Pancreas (tissue), 10 donors: ENCODE results near the gene DCAF16. TPM values are rescaled to one million over a fixed set of nuclear protein-coding genes. Genes with fewer than 3 reads are reported as not detected.

Experiments
- ATAC-seq, 4 donors: fragments of 200-7000 bp; cut with Tn5 transposase; one replicate each; pipeline versions ENCODE4 v1.8.0 to v1.9.1; 2020; ENCODE audit warnings: mild to moderate bottlenecking in 4 of 4, moderate library complexity in 4 of 4
- DNase-seq, 6 donors: peaks; one replicate each; pipeline ENCODE4 v3.0.0-alpha.2; 2020
- FAIRE-seq: peaks from 2 replicates; lab custom pipeline; 2012; peaks lifted over from hg19 to GRCh38; lab: Jason Lieb, UNC
- H3K27ac ChIP-seq, 4 donors: fragments of 200-600 bp; sonication (generic); 1 replicate in 3 of 4; 2 replicates in 1 of 4; pipeline versions ENCODE4 v1.5.0 to v1.8.0; 2020
- H3K27me3 ChIP-seq, 4 donors: fragments of 200-600 bp; one replicate each; pipeline ENCODE4 v1.8.0; 2021
- H3K36me3 ChIP-seq, 3 donors: fragments of 200-600 bp; sonication (generic) in 1 of 3; one replicate each; pipeline versions ENCODE4 v1.5.0 to v1.8.0; 2020 to 2021
- H3K4me1 ChIP-seq, 3 donors: fragments of 200-600 bp; one replicate each; pipeline ENCODE4 v1.8.0; 2021
- H3K4me3 ChIP-seq, 4 donors: fragments of 200-600 bp; sonication (generic) in 2 of 4; one replicate each; pipeline versions ENCODE4 v1.5.0 to v1.8.0; 2020 to 2021
- H3K9me3 ChIP-seq, 4 donors: fragments of 200-600 bp; one replicate each; pipeline ENCODE4 v1.8.0; 2021
- WGBS, 2 donors: extraction: QIAGEN DNeasy Blood & Tissue Kit; methylation state at CpG; one replicate each; pipeline ENCODE4 v1.1.7; 2013; 5-methylcytosine and 5-hydroxymethylcytosine counted together
- intact Hi-C, 3 donors: fragments of 100-400 bp; cut with DNase I; formaldehyde crosslinking; loops; one replicate each; pipeline versions ENCODE4 v1.11.1 to v1.14.2; 2022
- polyA plus RNA-seq, 2 donors: library from polyadenylated mRNA; stranded (reverse); fragments of 200-250 nt; gene quantifications; one replicate each; pipeline ENCODE4 v1.2.3, GENCODE V29; 2013
- total RNA-seq, 6 donors: library from RNA; stranded (reverse); fragmentation: NEBNext Ultra II Directional in 4 of 6; extraction: Animal tissue kit (Norgen Biotek cat#: 25700) in 4 of 6; gene quantifications; one replicate each; pipeline versions ENCODE4 v1.2.1 to v1.2.4, GENCODE V29; 2021 to 2023
- TF ChIP-seq, protein P1 (sequence below), 4 donors: fragments of 200-600 bp; sonication (generic) in 3 of 4; IDR thresholded peaks; one replicate each; pipeline versions ENCODE4 v1.5.0 to v1.8.0; 2021; ENCODE audit warnings: antibody characterized with exemption in 4 of 4
- donor health status: healthy with polysubstance abuse.
- donor health status: DM: no; HTN: no; CAD: no; lungs with moderate emphysema.
- donor health status: DM: no; HTN: no; CAD: no.
- donor health status: control.
- donor health status: control.
- donor health status: Bipolar disorder and iron deficiency.
- donor health status: DM: yes; HTN: yes; CAD: no.
- donor health status: DM: no; HTN: no; CAD: no.
- donor health status: DM: no; HTN: no; CAD: no.
- donor health status: DM: yes; HTN: yes; CAD: no.

The DCAF16 gene
- total and polyA plus RNA-seq, 8 donors = 6.4 to 23.5 (median 13.9) TPM

- intact Hi-C loops = loop anchor here in 2 of 3 donors (10.0 kb wide), 1 partner anchor 782 kb away; no protein-coding TSS in a partner anchor
- no peak for FAIRE-seq
- no peaks in the 10 kb centered on the region for H3K36me3 ChIP-seq
- H3K27me3 ChIP-seq = no peaks in the 10 kb centered on the region
- 51 to 54% methylated on average over 3 of the region's 3 CpGs for WGBS, 2 donors
- peaks cover 14 to 19% (median 16%) of the 10 kb centered on the region in 3 donors for H3K4me1 ChIP-seq
- no peak for ATAC-seq
- TF ChIP-seq, protein P1, sequence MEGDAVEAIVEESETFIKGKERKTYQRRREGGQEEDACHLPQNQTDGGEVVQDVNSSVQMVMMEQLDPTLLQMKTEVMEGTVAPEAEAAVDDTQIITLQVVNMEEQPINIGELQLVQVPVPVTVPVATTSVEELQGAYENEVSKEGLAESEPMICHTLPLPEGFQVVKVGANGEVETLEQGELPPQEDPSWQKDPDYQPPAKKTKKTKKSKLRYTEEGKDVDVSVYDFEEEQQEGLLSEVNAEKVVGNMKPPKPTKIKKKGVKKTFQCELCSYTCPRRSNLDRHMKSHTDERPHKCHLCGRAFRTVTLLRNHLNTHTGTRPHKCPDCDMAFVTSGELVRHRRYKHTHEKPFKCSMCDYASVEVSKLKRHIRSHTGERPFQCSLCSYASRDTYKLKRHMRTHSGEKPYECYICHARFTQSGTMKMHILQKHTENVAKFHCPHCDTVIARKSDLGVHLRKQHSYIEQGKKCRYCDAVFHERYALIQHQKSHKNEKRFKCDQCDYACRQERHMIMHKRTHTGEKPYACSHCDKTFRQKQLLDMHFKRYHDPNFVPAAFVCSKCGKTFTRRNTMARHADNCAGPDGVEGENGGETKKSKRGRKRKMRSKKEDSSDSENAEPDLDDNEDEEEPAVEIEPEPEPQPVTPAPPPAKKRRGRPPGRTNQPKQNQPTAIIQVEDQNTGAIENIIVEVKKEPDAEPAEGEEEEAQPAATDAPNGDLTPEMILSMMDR (IDR thresholded peaks at IDR 0.05) = no peak
- no peak overlapping the region for H3K4me3 ChIP-seq
- no peaks in the 10 kb centered on the region for H3K9me3 ChIP-seq
- H3K27ac ChIP-seq = no peak overlapping the region
- DNase-seq = no peak
Observed at GRCh38 chr4:17812801-17813200, 2.2 kb upstream of the DCAF16 start.

- TF ChIP-seq, protein P1 (IDR thresholded peaks at IDR 0.05) = no peak
- intact Hi-C loops = loop anchor here in 2 of 3 donors (10.0 kb wide), 1 partner anchor 783 kb away; no protein-coding TSS in a partner anchor
- 18 to 23% methylated on average over 3 of the region's 3 CpGs for WGBS, 2 donors
- Histone ChIP-seq H3K9me3 (no peaks in the 10 kb centered on the region), H3K27me3 (no peaks in the 10 kb centered on the region), H3K36me3 (no peaks in the 10 kb centered on the region), H3K4me1 (peaks cover 17 to 26% (median 21%) of the 10 kb centered on the region in 3 donors), H3K4me3 (no peak overlapping the region), H3K27ac (no peak overlapping the region)
- FAIRE-seq (no peak), DNase-seq (no peak), ATAC-seq (no peak)
Observed at GRCh38 chr4:17812125-17812524, 1.6 kb upstream of the DCAF16 start.

GRCh38 chr4:17811078-17811603, 584 bp upstream of the DCAF16 start:
- 1 to 2% methylated on average over 48 of the region's 48 CpGs for WGBS, 2 donors
- DNase-seq = no peak

GRCh38 chr4:17809667-17810066, 890 bp downstream of the DCAF16 start:
- no peak for ATAC-seq
- no peaks in the 10 kb centered on the region for H3K9me3 ChIP-seq
- TF ChIP-seq, protein P1 (IDR thresholded peaks at IDR 0.05) = no peak
- H3K27ac ChIP-seq = peak overlapping the region; percentile 89 to 95 (median 94)
- intact Hi-C loops = loop anchor here in 2 of 3 donors (10.0 kb wide), 2 partner anchors 255 to 785 kb away; no protein-coding TSS in a partner anchor
- DNase-seq = no peak
- no peaks in the 10 kb centered on the region for H3K27me3 ChIP-seq
- 1% methylated on average over 7 of the region's 7 CpGs for WGBS, 2 donors
- peaks cover 17 to 31% (median 26%) of the 10 kb centered on the region in 3 donors for H3K4me1 ChIP-seq
- no peak for FAIRE-seq
- peaks cover 0 to under 1% (median 0%) of the 10 kb centered on the region in 3 donors for H3K36me3 ChIP-seq
- H3K4me3 ChIP-seq = peak overlapping the region; percentile 64 to 81 (median 78)

More at GRCh38 chr4:17811078-17811603, 584 bp upstream of the DCAF16 start:
- TF ChIP-seq, protein P1 (IDR thresholded peaks at IDR 0.05) = no peak
- Histone ChIP-seq H3K27ac (no peak overlapping the region), H3K36me3 (no peaks in the 10 kb centered on the region), H3K9me3 (no peaks in the 10 kb centered on the region), H3K4me1 (peaks cover 17 to 31% (median 26%) of the 10 kb centered on the region in 3 donors), H3K4me3 (peak overlapping the region; percentile 41 to 81 (median 62)), H3K27me3 (no peaks in the 10 kb centered on the region)
- ATAC-seq (peak in 3 of 4 donors; percentile 2 to 11 (median 7)), FAIRE-seq (no peak)
- intact Hi-C loops = loop anchor here in 2 of 3 donors (10.0 kb wide), 1 partner anchor 784 kb away; no protein-coding TSS in a partner anchor

- intact Hi-C loops = loop anchor here in 1 of 3 donors (10.0 kb wide), 1 partner anchor 253 kb away; no protein-coding TSS in a partner anchor
- Histone ChIP-seq H3K27me3 (no peaks in the 10 kb centered on the region), H3K9me3 (no peaks in the 10 kb centered on the region), H3K27ac (no peak overlapping the region), H3K4me1 (peaks cover 17 to 31% (median 26%) of the 10 kb centered on the region in 3 donors), H3K36me3 (peaks cover 0 to 21% (median 7%) of the 10 kb centered on the region in 3 donors), H3K4me3 (peak overlapping the region in 2 of 4 donors; percentile 8 to 10)
- DNase-seq (no peak), FAIRE-seq (no peak), ATAC-seq (no peak)
- WGBS, 2 donors = 38 to 55% methylated on average over 6 of the region's 6 CpGs
- TF ChIP-seq, protein P1 (IDR thresholded peaks at IDR 0.05) = no peak
Observed at GRCh38 chr4:17807446-17807845, 3.1 kb downstream of the DCAF16 start.
